Naive B cell (primary cell): ENCODE results near the gene TCP11L2. TPM values are rescaled to one million over a fixed set of nuclear protein-coding genes. Genes with fewer than 3 reads are reported as not detected.
"Not testable (repeated sequence)": the region's sequence is repeated elsewhere in the genome, so short reads cannot be mapped to it uniquely, and the experiment has no call there.

ENCODE experiments used
- ATAC-seq, 2 donors: fragments of 150-1000 bp; cut with Tn5 transposase; 2 replicates each; pipeline ENCODE4 v1.10.0; 2021; ENCODE audit warnings: low read depth in 2 of 2, mild to moderate bottlenecking in 2 of 2, moderate library complexity in 2 of 2
- DNase-seq: peaks from one replicate; pipeline ENCODE4 v3.0.0; 2022
- H3K27ac Mint-ChIP-seq, 6 donors: one replicate each; pipeline ENCODE4 v1.8.0; 2020 to 2022; ENCODE audit warnings: mild to moderate bottlenecking in 6 of 6, mixed read lengths in 6 of 6, moderate library complexity in 5 of 6, inconsistent platforms in 2 of 6
- H3K27me3 Mint-ChIP-seq, 3 donors: one replicate each; pipeline ENCODE4 v1.8.0; 2021 to 2022; ENCODE audit warnings: mixed read lengths in 3 of 3, mild to moderate bottlenecking in 1 of 3
- H3K36me3 Mint-ChIP-seq, 2 donors: one replicate each; pipeline ENCODE4 v1.8.0; 2020 to 2022; ENCODE audit warnings: mixed read lengths in 2 of 2, inconsistent platforms in 1 of 2, mild to moderate bottlenecking in 1 of 2
- H3K4me1 Mint-ChIP-seq, 3 donors: one replicate each; pipeline ENCODE4 v1.8.0; 2020 to 2022; ENCODE audit warnings: mixed read lengths in 3 of 3, inconsistent platforms in 1 of 3, mild to moderate bottlenecking in 1 of 3, moderate library complexity in 1 of 3
- H3K4me3 Mint-ChIP-seq, 8 donors: one replicate each; pipeline ENCODE4 v1.8.0; 2020 to 2022; ENCODE audit warnings: mild to moderate bottlenecking in 8 of 8, mixed read lengths in 8 of 8, moderate library complexity in 8 of 8, inconsistent platforms in 2 of 8
- H3K9me3 Mint-ChIP-seq, 7 donors: one replicate each; pipeline ENCODE4 v1.8.0; 2020 to 2022; ENCODE audit warnings: mixed read lengths in 7 of 7, mild to moderate bottlenecking in 5 of 7, inconsistent platforms in 2 of 7, moderate library complexity in 1 of 7
- polyA plus RNA-seq, 6 donors: library from polyadenylated mRNA; unstranded; fragments of 300-500 nt; fragmentation: Illumina TruSeq; gene quantifications; one replicate each; pipeline ENCODE4 v1.2.3, GENCODE V29; 2021; ENCODE audit warnings: low read depth in 6 of 6

The TCP11L2 gene
- polyA plus RNA-seq, 6 donors from 2014 or later = 17.0 to 56.4 (median 47.6) TPM

GRCh38 chr12:106369624-106370346, 67.3 kb downstream of the TCP11L2 start:
- Mint-ChIP-seq H3K27ac (no peak overlapping the region), H3K4me1 (no peaks in the 10 kb centered on the region), H3K4me3 (no peak overlapping the region), H3K27me3 (no peaks in the 10 kb centered on the region), H3K9me3 (peaks cover 0 to 13% (median 5%) of the 10 kb centered on the region in 7 donors), H3K36me3 (peaks cover 9 to 36% of the 10 kb centered on the region in 2 donors)
- DNase-seq (no peak), ATAC-seq (no peak)

GRCh38 chr12:106378788-106379187, 76.3 kb downstream of the TCP11L2 start:
- Mint-ChIP-seq H3K36me3 (peaks cover 44 to 49% of the 10 kb centered on the region in 2 donors), H3K27ac (no peak overlapping the region)

GRCh38 chr12:106380954-106381353, 78.4 kb downstream of the TCP11L2 start:
- H3K27me3 Mint-ChIP-seq = peaks cover 0 to 11% (median 4%) of the 10 kb centered on the region in 3 donors
- DNase-seq = no peak
- no peak for ATAC-seq

More at GRCh38 chr12:106378788-106379187, 76.3 kb downstream of the TCP11L2 start:
- Mint-ChIP-seq H3K4me3 (no peak overlapping the region), H3K4me1 (no peaks in the 10 kb centered on the region), H3K9me3 (peaks cover 0 to 24% (median 10%) of the 10 kb centered on the region in 7 donors), H3K27me3 (peaks cover 0 to 6% (median 4%) of the 10 kb centered on the region in 3 donors)
- no peak for DNase-seq
- no peak for ATAC-seq

GRCh38 chr12:106381866-106382265, 79.3 kb downstream of the TCP11L2 start:
- not testable (repeated sequence) for DNase-seq, H3K4me1 Mint-ChIP-seq, ATAC-seq, H3K27ac Mint-ChIP-seq, H3K4me3 Mint-ChIP-seq
- Mint-ChIP-seq H3K36me3 (peaks cover 34 to 43% of the 10 kb centered on the region in 2 donors), H3K9me3 (peaks cover 0 to 18% (median 7%) of the 10 kb centered on the region in 7 donors), H3K27me3 (peaks cover 0 to 11% (median 4%) of the 10 kb centered on the region in 3 donors)

More at GRCh38 chr12:106380954-106381353, 78.4 kb downstream of the TCP11L2 start:
- Mint-ChIP-seq H3K9me3 (peaks cover 0 to 18% (median 7%) of the 10 kb centered on the region in 7 donors), H3K4me1 (no peaks in the 10 kb centered on the region), H3K27ac (no peak overlapping the region), H3K36me3 (peaks cover 34 to 45% of the 10 kb centered on the region in 2 donors), H3K4me3 (no peak overlapping the region)

- ATAC-seq = no peak
- Mint-ChIP-seq H3K9me3 (peaks cover 0 to 11% (median 7%) of the 10 kb centered on the region in 7 donors), H3K4me1 (no peaks in the 10 kb centered on the region), H3K27ac (no peak overlapping the region), H3K4me3 (no peak overlapping the region), H3K27me3 (peaks cover 0 to 29% (median 22%) of the 10 kb centered on the region in 3 donors), H3K36me3 (peaks cover 17 to 27% of the 10 kb centered on the region in 2 donors)
- no peak for DNase-seq
Measured at GRCh38 chr12:106386813-106387535, 84.4 kb downstream of the TCP11L2 start.

- DNase-seq (no peak), ATAC-seq (no peak)
- Mint-ChIP-seq H3K27ac (no peak overlapping the region), H3K9me3 (peaks cover 0 to 3% (median 2%) of the 10 kb centered on the region in 7 donors), H3K4me1 (no peaks in the 10 kb centered on the region), H3K4me3 (no peak overlapping the region), H3K36me3 (peaks cover 10 to 24% of the 10 kb centered on the region in 2 donors), H3K27me3 (peaks cover 0 to 32% (median 20%) of the 10 kb centered on the region in 3 donors)
Measured at GRCh38 chr12:106387848-106388377, 85.4 kb downstream of the TCP11L2 start.

GRCh38 chr12:106389151-106389550, 86.6 kb downstream of the TCP11L2 start:
- H3K27me3 Mint-ChIP-seq = peaks cover 0 to 30% (median 16%) of the 10 kb centered on the region in 3 donors
- DNase-seq (no peak), ATAC-seq (no peak)
- no peaks in the 10 kb centered on the region for H3K4me1 Mint-ChIP-seq
- H3K36me3 Mint-ChIP-seq = peaks cover 15 to 31% of the 10 kb centered on the region in 2 donors
- no peak overlapping the region for H3K27ac Mint-ChIP-seq
- H3K4me3 Mint-ChIP-seq = no peak overlapping the region
- no peaks in the 10 kb centered on the region for H3K9me3 Mint-ChIP-seq

- H3K27me3 Mint-ChIP-seq = peaks cover 0 to 27% (median 11%) of the 10 kb centered on the region in 3 donors
- ATAC-seq (no peak), DNase-seq (no peak)
- H3K27ac Mint-ChIP-seq = no peak overlapping the region
- no peak overlapping the region for H3K4me3 Mint-ChIP-seq
- no peaks in the 10 kb centered on the region for H3K4me1 Mint-ChIP-seq
- H3K36me3 Mint-ChIP-seq = peaks cover 46 to 48% of the 10 kb centered on the region in 2 donors
- H3K9me3 Mint-ChIP-seq = peaks cover 0 to 2% (median 0%) of the 10 kb centered on the region in 7 donors
Measured at GRCh38 chr12:106392759-106393158, 90.2 kb downstream of the TCP11L2 start.

Other genes with a start within 250 kb of the TCP11L2 start
- not detected for gene NUAK1, start 163.8 kb upstream of the TCP11L2 start, polyA plus RNA-seq
- 10 to 100 TPM in 1 of 6 donors, 1 to 10 TPM in 5; 3.1 to 11.1 (median 3.7) TPM for gene CKAP4, start 54.7 kb upstream of the TCP11L2 start, polyA plus RNA-seq
- 1 to 10 TPM in 5 of 6 donors, not detected in 1; 3.0 to 4.7 (median 3.3) TPM for gene POLR3B, start 55.0 kb downstream of the TCP11L2 start, polyA plus RNA-seq